HepG2 (cell line): ENCODE measurements around the gene EPM2AIP1. TPM values are rescaled to one million over a fixed set of nuclear protein-coding genes. Genes with fewer than 3 reads are reported as not detected.

Experiments used
- ATF5 ChIP-seq: sonication (generic); formaldehyde crosslinking; IDR thresholded peaks from 2 replicates; pipeline ENCODE4 v1.4.0; 2020; ENCODE audit warnings: mild to moderate bottlenecking, low read depth, missing genetic modification reagents
- KMT2A ChIP-seq: sonication (generic); formaldehyde crosslinking; IDR thresholded peaks from 2 replicates; pipeline ENCODE4 v1.4.0; 2020; ENCODE audit warnings: missing genetic modification reagents
- LBX2 ChIP-seq: sonication (generic); formaldehyde crosslinking; IDR thresholded peaks from 2 replicates; pipeline ENCODE4 v1.5.0; 2020; ENCODE audit warnings: missing genetic modification reagents, mild to moderate bottlenecking, borderline replicate concordance
- LRRFIP1 ChIP-seq: sonication (generic); formaldehyde crosslinking; conservative IDR thresholded peaks from 2 replicates; pipeline ENCODE4 v1.4.0; 2020; ENCODE audit warnings: missing genetic modification reagents
- PITX1 ChIP-seq: sonication (generic); formaldehyde crosslinking; IDR thresholded peaks from 2 replicates; pipeline ENCODE4 v1.5.1; 2020; ENCODE audit warnings: mild to moderate bottlenecking, missing genetic modification reagents
- REST ChIP-seq, 2 experiments: IDR thresholded peaks; 2 replicates each; pipeline ENCODE4 v1.6.1; 2011 to 2012; ENCODE audit warnings: low read length in 2 of 2, borderline replicate concordance in 1 of 2, low read depth in 1 of 2, mild to moderate bottlenecking in 1 of 2, moderate library complexity in 1 of 2
- SPEN ChIP-seq: sonication (generic); formaldehyde crosslinking; IDR thresholded peaks from 2 replicates; pipeline ENCODE4 v1.5.1; 2020; ENCODE audit warnings: low read depth, mild to moderate bottlenecking, missing genetic modification reagents
- ZBTB3 ChIP-seq: sonication (generic); formaldehyde crosslinking; IDR thresholded peaks from 2 replicates; pipeline ENCODE4 v1.4.0; 2020; ENCODE audit warnings: low read depth, mild to moderate bottlenecking, moderate library complexity, missing genetic modification reagents, borderline replicate concordance
- ZBTB7B ChIP-seq: sonication (generic); formaldehyde crosslinking; IDR thresholded peaks from 2 replicates; pipeline ENCODE4 v1.4.0; 2020; ENCODE audit warnings: missing genetic modification reagents
- ZNF333 ChIP-seq: sonication (generic); formaldehyde crosslinking; IDR thresholded peaks from 2 replicates; pipeline ENCODE4 v1.4.0; 2020; ENCODE audit warnings: mild to moderate bottlenecking, missing genetic modification reagents, borderline replicate concordance
- ZNF350 ChIP-seq: sonication (generic); formaldehyde crosslinking; IDR thresholded peaks from 2 replicates; pipeline ENCODE4 v1.4.0; 2020; ENCODE audit warnings: mild to moderate bottlenecking, low read depth, missing genetic modification reagents, borderline replicate concordance
- ZNF574 ChIP-seq: sonication (generic); formaldehyde crosslinking; IDR thresholded peaks from 2 replicates; pipeline ENCODE4 v1.4.0; 2020; ENCODE audit warnings: missing genetic modification reagents
- ZNF660 ChIP-seq: sonication (generic); formaldehyde crosslinking; IDR thresholded peaks from 2 replicates; pipeline ENCODE4 v1.5.1; 2020; ENCODE audit warnings: mild to moderate bottlenecking, low read depth, missing genetic modification reagents, borderline replicate concordance
- ZNF703 ChIP-seq: sonication (generic); formaldehyde crosslinking; IDR thresholded peaks from 2 replicates; pipeline ENCODE4 v1.5.1; 2020; ENCODE audit warnings: missing genetic modification reagents, mild to moderate bottlenecking, moderate library complexity, borderline replicate concordance
- ZNF704 ChIP-seq: sonication (generic); formaldehyde crosslinking; IDR thresholded peaks from 2 replicates; pipeline ENCODE4 v1.8.1; 2023; ENCODE audit warnings: mild to moderate bottlenecking, inconsistent platforms, moderate library complexity, missing genetic modification reagents, borderline replicate concordance
- ZNF841 ChIP-seq: sonication (generic); formaldehyde crosslinking; IDR thresholded peaks from 2 replicates; pipeline ENCODE4 v1.8.1; 2023; ENCODE audit warnings: missing genetic modification reagents, borderline replicate concordance
- polyA plus RNA-seq, 8 experiments: library from polyadenylated mRNA; depleted of rRNA in 3 of 8; stranded (reverse) in 7 of 8; unstranded in 1 of 8; fragments of >200 nt; fragmentation: Illumina TruSeq in 4 of 8; extraction: Trizol in 4 of 8; gene quantifications; 2 replicates each; pipeline versions ENCODE4 v1.2.1 to v1.2.3, GENCODE V29; 2011 to 2016; ENCODE audit warnings: low read depth in 4 of 8, missing spikeins in 1 of 8, mixed read lengths in 1 of 8; ENCODE audit not compliant: insufficient read depth in 1 of 8
- total RNA-seq, 5 experiments: library from RNA; depleted of rRNA; stranded (reverse); fragments of >200 nt; fragmentation: Illumina TruSeq; extraction: Trizol; gene quantifications; 2 replicates each; pipeline ENCODE4 v1.2.3, GENCODE V29; 2016; ENCODE audit warnings: low read depth in 1 of 5

Gene EPM2AIP1
- total and polyA plus RNA-seq, 2 of the 13 experiments (the other 11 are each of a cell fraction or from before 2014, with no cell fraction given) = 10.7 to 23.0 TPM

- TF ChIP-seq LRRFIP1 (CRISPR knock-in tag) = no peak
- peak; percentile 20; the same call in 1 of the 2 replicates for TF ChIP-seq ZNF350 (CRISPR knock-in tag)
- peak; percentile 92; the same call in 1 of the 2 replicates for TF ChIP-seq ZNF704 (CRISPR knock-in tag)
- 0 out of 2 replicates have a peak, but pooled peaks have one; percentile 73 for TF ChIP-seq ATF5 (CRISPR knock-in tag)
- TF ChIP-seq ZNF660 = no peak
- TF ChIP-seq PITX1 (CRISPR knock-in tag) = peak; percentile 49; the same call in 1 of the 2 replicates
- peak in 1 of 2 experiments; percentile 47; a peak in 1 of 4 replicates for TF ChIP-seq REST (IDR thresholded peaks at IDR 0.05; ENCODE audit: borderline replicate concordance in 1 of 2, low read depth in 1 of 2, low read length in 2 of 2)
- peak; percentile 24; the same call in 1 of the 2 replicates for TF ChIP-seq ZBTB7B (CRISPR knock-in tag)
- no peak for TF ChIP-seq ZBTB3 (CRISPR knock-in tag)
- TF ChIP-seq ZNF841 (CRISPR knock-in tag) = no peak
- peak; percentile 58; the same call in 1 of the 2 replicates for TF ChIP-seq ZNF574 (CRISPR knock-in tag)
- TF ChIP-seq LBX2 (CRISPR knock-in tag) = no peak
- TF ChIP-seq KMT2A = peak; percentile 85
- TF ChIP-seq SPEN (CRISPR knock-in tag) = peak; percentile 60; the same call in 1 of the 2 replicates
- no peak for TF ChIP-seq ZNF333 (CRISPR knock-in tag)
- TF ChIP-seq ZNF703 = no peak
These were observed at the start of gene EPM2AIP1 (continued) for GRCh38 chr3:36992806-36993325.
